ENCODE results near the gene CKS1B.

CKS1B gene

DNA sequence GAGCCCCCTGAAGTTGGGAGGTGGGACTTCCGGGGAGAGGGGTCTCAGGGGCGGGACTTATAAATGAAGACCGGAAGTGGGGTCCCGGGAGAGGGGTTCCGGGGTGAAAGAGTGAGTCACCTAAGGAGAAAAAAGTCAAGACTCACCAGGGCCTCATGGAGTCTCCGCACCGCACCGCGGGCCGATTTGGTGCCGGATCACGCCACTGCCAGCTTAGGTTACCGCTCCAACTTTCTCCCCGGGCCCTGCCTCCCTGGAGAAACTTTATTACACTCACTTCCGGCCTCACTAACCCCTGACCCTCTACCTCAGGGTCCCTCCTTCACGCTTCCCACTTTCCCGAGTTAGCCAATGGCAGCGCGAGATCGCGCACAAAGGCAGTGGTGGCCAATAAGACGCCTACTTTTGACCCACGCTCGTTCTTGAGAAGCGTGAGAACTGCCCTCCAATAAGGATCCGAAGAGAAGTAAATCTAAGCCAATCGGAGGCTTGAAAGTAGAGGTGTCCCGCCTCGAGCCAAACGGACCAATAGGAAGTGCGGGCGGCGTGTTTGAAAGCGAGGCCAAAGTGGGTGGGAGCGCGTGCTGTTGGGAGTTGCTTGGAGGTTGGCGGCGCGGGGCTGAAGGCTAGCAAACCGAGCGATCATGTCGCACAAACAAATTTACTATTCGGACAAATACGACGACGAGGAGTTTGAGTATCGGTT lies at the start of gene CKS1B:
Gene CKS1B, plus strand, starts transcription at position 580 of the 706 bp plus-strand sequence. Its CDS starts 65 bp downstream, at position 645.
- DNase-seq, result peak; percentile 78

DNA sequence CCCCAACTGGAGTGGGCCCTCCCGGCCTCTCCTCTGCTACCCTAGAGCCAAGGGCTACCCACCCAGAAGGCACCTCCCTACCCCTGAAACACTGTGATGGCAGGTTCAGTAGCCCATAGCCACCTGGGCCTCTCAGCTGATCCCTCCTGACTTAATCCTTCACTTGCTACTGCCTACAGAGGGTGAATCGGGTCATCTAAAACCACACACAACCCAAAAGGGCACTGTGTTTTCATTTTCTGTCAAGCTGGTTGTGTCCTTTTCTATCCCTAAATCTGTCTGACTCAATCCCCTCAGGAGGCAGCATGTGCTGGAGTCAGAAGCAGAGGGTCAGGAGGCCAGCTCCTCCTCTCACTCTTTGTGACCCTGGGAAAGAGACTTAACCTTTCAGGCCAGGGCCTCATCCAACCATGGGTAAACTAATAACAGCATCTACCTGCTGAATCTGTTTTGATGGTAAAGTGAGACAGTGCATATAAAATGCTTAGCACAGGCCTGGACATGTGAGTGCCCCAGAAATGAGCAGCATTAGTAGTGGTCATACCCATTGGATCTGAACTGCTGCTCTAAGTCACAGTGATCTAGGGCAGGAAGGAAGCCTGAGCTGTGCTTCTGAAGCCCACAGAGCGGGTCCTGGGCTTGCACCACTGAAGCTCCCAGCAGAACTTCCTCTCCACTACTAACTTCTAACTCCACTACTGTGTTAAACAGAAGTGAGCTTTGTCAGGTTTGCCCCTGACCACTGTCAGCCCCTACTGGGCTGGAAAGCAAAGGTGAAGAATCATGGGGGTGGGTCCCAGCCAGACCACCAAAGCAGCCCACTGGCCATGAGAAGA lies 48.9 kb upstream of the CKS1B start:
- DNase-seq, result no peak

DNA sequence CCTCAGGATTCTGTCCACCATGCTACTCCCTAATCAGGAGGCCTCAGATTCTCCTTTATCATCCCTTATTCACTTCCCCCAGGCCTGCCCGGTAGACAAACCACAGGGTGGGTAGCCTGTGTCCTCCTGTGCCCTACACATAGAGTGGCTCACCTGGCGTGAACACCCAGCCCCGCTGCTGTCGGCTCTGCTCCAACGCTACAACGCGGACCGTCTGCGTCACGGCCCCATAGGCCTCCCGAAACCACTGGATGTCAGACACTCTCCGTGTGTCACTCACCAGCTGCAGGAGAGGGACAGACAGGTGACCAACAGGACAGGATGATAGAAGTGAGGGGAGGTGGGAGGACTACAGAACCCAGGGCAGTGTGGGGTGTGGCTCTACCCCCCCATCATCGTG lies 48.3 kb upstream of the CKS1B start:
- no peak for DNase-seq

DNA sequence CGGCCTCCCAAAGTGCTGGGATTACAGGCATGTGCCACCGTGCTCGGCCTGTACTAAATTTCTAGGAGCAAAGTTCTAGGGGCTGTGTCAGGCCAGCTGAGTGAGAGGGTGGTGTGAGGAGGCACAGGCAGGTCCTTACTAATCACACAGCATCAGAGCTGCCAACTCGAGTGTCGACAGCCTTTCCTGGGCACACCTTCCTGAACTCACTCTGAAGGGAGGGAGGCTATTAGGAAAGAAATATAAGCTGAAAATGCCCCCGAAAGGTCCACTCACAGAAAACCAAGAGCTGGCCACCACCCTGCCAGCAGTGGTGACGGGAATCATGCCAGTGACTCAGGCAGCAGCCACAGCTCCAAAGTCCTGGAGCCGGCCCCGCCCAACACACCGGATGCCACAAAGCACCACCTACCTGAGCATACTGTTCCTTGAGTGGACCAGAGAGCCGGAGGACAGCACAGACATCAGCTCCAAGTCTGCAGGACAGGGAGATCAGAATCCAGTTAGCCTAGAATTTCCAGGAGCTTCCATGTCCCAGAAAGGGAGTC lies 42.5 kb upstream of the CKS1B start:
- DNase-seq, result peak; percentile 69

DNA sequence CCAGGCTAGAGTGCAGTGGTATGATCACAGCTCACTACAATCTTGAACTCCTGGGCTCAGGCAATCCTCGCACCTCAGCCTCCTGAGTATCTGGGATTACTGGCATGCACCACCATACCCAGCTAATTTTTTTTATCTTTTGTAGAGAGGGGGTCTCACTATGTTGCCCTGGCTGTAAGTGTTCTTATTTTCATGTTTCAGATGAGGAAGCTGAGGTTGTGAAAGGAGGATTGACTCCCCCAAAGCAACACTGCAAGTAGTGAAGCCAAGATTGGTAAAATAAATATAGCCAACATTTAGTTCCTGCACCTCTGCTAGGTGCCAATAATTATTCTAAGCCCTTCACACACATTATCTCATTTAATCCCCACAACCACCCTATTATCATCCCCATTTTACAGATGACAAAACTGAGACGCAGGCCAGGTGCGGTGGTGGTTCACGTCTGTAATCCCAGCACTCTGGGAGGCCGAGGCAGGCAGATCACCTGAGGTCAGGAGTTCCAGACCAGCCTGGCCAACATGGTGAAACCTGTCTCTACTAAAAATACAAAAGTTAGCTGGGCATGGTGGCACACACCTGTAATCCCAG lies 40.0 kb upstream of the CKS1B start:
- no peak for DNase-seq

DNA sequence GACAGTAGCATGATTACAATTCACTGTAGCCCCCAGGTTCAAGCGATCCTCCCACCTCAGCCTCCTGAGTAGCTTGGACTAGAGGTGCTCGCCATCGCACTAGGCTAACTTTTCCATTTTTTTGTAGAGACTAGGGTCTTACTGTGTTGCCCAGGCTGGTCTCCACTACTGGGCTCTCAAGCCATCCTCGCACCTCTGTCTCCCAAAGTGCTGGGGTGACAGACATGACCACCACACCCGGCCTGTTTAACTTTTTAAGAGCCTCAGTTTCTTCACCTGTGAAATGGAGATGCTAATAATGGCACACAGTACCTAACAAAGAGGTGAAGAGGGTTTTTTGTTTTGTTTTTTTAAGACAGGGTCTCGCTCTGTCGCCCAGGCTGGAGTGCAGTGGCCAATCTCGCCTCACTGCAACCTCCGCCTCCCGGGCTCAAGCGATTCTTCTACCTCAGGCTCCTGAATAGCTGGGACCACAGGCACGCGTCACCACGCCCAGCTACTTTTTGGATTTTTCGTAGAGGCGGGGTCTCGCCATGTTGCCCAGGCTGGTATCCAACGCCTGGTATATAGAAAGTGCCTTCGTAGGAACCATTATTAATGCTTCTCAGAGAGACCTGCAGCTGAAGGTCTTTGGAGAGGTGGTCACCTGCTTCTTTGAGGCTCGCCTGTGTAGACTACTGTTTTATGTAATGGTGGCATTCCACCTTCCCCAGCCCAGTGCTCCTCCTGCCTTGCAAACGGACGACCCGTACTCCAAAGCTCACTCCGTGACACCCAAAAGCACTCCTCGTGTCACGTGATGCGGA lies 38.5 kb upstream of the CKS1B start:
- DNase-seq, result no peak

DNA sequence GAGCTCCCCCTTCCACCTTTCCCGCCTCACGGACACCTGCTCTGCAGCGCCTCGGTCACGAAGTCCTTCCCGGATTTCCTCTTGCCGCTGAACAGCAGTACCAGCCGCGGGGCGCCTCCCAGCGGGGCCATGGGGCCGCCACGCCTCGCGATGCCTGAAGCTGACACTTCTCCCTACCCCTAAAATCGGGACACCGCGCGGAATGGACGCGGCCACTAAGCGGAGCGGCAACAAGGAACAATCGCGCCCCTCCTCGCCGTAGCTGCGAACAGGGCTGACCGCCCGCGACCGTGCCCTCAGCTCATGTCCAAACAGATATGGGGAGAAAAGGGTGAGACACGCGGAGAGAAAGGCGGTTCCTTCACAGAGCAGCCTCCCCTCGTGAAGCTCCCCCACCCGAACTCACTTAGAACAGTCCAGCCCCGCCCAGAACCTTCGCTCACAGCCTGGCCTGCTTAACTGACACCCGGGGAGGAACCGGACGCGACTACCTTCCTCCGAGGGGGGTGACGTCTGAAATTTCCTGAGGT lies 37.9 kb upstream of the CKS1B start, which contains the start of gene PMVK:
Gene PMVK, minus strand, starts transcription at position 165 of the 530 bp plus-strand sequence. Its CDS starts 34 bp downstream, at position 131.
- DNase-seq, result peak; percentile 89

DNA sequence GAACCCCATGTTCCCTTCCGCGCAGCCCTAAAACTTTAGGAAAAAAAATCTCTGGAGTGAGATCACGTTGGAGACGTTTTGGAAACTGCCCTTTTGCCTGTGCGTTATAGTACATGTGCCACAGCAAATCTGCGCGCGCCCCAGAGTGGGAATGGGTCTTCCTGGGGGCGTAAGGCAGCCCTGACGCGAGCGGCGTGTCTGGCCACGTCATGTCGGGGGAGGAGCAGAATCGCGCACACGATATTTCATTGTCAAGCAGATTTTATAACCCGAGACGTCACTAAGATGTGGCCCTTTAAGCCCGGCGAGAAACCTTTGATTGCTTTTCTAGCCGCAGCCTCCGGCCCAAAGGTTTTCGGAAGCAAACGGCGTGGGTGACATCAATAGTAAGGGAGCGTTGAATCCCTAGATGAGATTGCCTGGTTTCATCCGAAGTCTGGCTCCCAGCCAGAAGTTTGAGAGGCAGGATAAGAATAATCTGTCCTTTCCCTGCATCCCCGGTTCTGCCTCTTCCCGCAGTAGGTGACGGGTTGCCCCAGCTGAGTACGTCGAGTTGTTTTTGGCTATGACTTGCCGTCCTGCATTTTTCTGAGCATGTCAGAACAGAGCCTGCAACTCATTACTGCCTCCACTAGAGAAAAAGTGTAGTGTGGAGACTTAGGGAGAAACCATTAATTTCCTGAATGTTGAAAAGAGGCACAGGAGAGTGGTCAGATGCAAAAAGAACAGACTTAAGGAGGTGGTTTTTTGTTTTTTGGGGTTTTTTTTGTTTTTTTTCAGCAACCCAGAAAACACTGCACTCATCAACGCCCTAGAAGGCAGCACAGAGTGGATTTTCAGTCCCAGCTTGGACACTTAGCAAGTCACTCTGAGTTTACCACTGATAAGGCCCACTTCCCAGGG lies 37.1 kb upstream of the CKS1B start:
- DNase-seq, result peak; percentile 84

DNA sequence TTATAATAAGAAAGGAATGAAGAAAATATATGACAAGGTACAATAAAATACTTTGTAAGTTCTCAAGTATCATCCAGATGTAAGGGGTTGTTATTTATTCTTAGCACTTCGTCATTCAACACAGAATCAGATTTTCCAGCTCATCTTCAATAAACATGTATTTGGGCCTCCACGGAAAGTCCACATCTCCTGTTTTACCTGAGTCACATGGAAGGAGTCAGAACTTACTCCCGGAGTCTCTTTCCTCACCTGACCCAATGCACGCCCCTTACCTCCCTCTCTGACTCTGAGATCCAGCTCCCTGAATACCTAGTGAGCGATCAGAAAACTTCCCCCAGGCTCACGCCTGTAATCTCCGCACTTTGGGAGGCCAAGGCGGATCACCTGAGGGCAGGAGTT lies 36.5 kb upstream of the CKS1B start:
- no peak for DNase-seq

DNA sequence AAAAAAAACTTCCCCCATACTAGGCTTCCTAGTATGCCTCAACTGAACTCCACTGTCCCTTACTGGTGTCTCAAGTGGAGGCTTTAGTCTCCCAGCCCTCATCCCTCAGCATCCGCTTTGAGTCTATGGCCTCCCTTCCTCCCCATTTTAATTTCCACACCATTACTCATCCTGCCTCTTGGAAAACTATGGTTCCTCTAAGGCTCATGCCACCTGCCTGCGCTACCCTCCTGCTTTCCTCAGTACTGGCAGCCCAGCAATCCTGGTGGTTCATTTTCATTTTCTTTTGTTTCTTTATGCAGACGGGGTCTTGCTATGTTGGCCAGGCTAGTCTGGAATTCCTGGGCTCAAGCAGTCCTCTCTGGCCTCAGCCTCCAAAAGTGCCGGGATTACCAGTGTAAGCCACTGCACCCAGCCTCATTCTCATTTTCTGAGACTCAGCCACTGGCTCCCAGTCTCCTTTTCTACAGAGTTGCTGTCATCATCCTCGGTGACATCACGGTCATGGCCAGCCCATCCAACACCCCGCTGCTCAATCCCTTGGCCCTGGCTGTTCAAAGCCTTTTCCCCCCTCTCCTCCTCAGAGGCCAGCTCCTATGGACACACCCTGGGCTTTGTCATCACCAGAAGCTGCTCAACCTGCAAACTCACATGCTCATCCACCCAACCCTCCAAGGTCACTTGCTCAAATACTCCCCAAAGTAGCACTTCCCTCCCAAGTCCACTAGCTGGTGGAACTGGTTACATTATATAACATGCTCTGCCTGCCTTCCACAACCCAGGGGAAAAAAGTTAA lies 35.7 kb upstream of the CKS1B start:
- no peak for DNase-seq

DNA sequence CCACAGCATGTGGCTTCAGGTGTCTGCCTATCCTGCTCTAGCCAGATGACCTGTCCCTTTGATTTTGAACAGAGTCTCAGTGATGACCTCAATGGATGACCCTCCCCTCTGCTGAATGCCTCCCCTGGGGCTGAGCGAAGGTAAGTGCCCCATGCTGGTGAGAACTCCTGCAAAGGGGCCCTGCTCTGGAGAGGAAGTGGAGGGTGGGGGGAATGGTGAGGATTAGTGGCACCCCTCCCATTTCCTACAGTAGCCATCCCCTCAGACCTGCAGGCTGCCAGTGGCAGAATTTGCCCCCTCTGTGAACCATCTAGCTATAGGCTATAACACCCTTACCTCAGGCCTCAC lies 34.3 kb upstream of the CKS1B start:
- no peak for DNase-seq

DNA sequence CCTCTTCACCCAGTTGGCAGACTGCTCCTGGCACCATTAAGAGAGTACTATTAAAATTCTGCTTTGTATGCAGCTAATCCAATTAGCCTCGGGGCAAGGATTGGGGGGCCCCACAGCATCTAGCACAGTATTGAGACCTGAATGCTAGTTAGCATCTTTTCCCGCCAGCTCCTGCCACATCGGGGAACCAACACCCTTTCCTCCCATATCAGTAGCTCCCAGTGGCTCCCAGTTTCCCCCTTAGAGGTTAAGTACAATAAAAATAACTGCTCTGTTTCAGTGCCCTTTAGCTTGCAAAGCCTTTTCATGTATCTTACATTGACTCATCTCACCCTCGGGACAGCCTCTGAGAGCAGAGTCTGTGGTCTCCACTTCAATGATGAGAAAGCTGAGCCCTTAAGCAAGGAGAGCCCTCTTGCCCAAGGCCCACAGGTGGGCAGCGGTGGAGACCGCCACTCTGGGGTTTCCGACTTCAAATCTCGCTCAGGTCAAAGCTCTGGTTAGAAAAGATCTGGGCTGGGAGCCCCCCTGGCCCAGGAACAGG lies 33.8 kb upstream of the CKS1B start:
- no peak for DNase-seq

DNA sequence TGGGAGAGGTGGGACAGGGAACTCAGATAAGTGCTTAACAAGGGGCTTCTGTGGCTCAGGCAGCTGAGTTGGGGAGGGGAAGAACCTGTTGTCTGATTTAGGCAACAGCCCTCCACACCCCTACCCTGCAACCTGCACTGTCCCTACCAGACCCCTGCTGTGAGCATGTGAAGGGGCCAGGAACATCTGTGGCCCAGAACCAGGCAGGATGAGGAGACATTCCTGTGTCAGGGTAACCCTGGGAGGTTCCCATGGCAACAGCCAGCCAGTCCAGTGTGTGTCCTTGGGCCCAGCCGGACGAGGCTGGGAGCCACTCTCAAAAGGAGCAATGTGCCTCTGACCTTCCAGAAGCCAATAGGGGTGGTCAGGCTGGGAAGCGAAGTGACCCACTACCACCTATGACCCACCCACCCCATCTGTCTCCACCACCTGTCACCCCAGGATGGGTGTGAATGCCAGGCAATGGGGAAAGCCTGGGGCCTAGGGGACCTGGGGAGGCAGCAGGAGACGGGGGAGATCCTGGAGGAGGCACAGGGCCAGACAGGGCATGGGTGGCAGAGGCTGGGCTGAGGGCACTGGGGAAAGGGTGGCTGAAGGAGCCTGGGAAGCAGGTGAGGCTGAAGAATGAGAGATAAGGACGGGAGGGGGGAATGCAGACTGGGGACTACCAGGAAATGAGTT lies 33.0 kb upstream of the CKS1B start:
- no peak for DNase-seq

DNA sequence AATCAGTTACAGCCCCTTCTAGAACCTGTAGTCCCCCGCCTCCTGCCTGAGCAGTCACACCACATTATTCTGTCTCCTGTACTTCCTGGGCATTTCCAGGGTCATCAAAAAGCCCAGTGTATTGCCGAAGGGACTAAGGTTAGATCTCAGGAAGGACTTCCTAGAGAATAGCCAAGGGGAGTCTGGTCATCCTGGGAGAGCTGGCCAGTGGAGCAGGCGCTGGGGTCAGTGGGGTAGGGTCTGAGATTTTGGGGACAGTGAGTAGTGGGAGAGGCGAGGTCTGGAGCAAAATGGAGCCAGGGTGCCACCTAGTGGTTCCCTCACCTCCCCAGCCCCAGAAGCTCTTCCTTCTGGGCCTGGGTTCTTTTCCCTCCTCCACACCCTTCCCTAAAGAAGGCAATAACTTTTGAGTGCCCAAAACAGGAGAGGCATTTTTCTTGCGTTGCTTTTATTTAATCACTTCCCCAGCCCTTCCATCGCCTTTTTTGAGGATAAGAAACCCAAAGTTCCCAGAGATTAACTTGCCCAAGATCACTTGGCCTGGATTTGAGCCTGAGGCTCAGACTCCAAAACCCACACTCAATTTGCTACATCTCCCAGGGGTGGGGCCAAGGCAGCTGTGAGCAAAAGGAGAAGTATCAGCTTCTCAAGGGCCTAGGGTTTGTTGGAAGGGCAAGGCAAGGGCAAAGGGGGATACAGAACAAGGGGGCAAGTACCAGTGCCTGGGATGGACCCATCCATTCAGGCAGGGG lies 30.7 kb upstream of the CKS1B start:
- DNase-seq, result peak; percentile 70

DNA sequence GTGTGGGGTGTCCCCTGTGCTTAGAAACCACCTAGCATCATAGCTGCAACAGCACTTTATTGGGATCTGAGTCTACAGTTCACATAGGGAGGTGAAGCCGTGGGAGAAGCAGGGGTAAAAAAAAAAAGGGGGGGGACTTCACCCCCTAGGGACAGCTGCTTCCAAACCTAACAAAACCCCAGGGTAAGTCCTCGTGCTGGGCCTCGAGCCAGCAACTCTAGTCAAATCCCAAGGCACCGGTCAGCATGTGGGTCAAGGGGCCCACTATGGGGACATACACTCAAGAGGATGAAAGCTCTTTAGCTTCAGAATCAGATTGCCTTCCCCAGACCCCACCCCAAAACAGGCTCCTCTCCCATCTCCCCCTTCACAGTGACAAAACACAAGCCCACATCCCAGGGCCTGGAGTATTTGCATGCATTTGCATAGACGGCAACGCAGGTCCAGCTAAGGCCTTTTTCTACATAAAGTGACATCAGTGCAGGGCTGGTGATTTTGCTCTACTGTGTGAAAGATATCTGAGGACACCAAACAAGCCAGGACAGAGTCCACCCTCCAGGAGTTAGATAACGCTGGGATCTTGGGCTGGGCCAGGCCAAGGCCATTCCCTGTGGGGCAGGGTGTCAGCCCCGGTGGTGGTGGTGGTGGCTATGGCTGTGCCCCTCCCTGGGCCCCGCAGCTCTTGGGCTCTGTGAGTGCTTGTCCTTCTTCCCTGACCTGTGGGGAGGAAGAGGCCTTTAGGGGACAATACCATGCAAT lies 29.9 kb upstream of the CKS1B start:
- DNase-seq, result no peak

DNA sequence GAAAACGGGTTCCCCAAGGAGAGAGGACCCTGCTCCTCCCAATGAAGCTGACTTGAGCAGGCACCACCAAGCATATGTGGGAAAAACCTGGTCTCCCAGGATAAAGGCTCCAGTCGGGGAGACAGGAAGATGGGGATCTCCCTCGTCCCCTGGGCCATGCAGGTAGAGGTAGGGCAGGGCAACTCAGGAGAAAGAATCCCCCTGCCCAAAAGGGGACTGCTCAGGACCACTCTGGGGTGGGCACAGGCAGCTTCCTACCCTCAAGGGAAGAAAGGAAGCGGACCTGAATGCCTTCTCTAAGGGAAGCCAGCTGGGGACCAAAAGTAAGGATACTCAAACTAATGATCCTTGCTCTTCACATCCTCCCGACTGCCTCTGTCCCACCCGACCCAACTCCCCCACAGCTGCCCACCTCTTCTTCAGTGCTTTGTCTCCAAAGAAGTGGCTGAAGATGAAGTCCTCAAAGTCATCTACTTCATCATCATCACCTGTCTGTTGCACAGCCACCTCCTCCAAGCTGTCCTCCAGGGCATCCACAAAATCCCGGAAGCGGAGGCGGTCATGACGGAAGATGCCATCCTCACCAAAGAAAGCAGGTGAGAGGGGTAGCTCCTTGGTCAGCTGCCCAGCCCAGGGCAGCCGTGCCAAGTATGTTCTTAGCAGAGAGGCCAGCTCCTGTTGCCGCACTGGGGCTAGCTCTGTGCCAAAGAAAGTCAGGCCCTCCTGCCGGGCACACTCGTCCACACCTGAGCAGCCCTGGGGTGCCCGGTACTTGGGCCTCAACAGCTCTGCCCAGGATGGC lies 29.1 kb upstream of the CKS1B start:
- DNase-seq, result no peak
